Stimulated activated CD8-positive, alpha-beta memory T cell treated with anti-CD3 and anti-CD28 coated beads, Interleukin-4, amount 100 ng/mL, for 48 hours (primary cell): ENCODE results near the gene TMEM150A.
A peak's percentile ranks its signal among the peaks of the same experiment; 100 is the strongest.
"Not testable (repeated sequence)": the region's sequence is repeated elsewhere in the genome, so short reads cannot be mapped to it uniquely, and the experiment has no call there.

Experiments
- DNase-seq: peaks from one replicate; pipeline ENCODE4 v3.0.0-alpha.2; 2020

TMEM150A gene

GRCh38 chr2:85561280-85562212 lies 41.0 kb downstream of the TMEM150A start, which contains the start of gene GGCX:
TSS of gene GGCX (minus strand) at chr2:85561493. CDS start at chr2:85561428, 65 bp downstream.
- peak; percentile 96 for DNase-seq

- peak; percentile 60 for DNase-seq
Observed at GRCh38 chr2:85560812-85561279, 41.7 kb downstream of the TMEM150A start.

- DNase-seq: not testable (repeated sequence)
Observed at GRCh38 chr2:85560403-85560726, 42.1 kb downstream of the TMEM150A start.

- DNase-seq: no peak
Observed at GRCh38 chr2:85558160-85558559, 44.3 kb downstream of the TMEM150A start.

- no peak for DNase-seq
Observed at GRCh38 chr2:85557130-85557529, 45.4 kb downstream of the TMEM150A start.

- no peak for DNase-seq
Observed at GRCh38 chr2:85554980-85555612, 47.4 kb downstream of the TMEM150A start.

GRCh38 chr2:85553184-85553583 lies 49.3 kb downstream of the TMEM150A start:
- no peak for DNase-seq

GRCh38 chr2:85551698-85552678 lies 50.5 kb downstream of the TMEM150A start:
- DNase-seq: peak; percentile 92

GRCh38 chr2:85550486-85550885 lies 52.0 kb downstream of the TMEM150A start:
- no peak for DNase-seq

GRCh38 chr2:85549826-85550225 lies 52.7 kb downstream of the TMEM150A start:
- no peak for DNase-seq

- no peak for DNase-seq
Observed at GRCh38 chr2:85549095-85549494, 53.4 kb downstream of the TMEM150A start.

- no peak for DNase-seq
Observed at GRCh38 chr2:85548608-85548900, 53.9 kb downstream of the TMEM150A start.
